Uterus (tissue), 4 donors: ENCODE results near the gene SPON1. TPM values are rescaled to one million over a fixed set of nuclear protein-coding genes. Genes with fewer than 3 reads are reported as not detected.

Experiments
- DNase-seq, 2 donors: peaks; one replicate each; pipeline ENCODE4 v3.0.0-alpha.2; 2019 to 2020
- H3K27ac ChIP-seq, 2 donors: fragments of 200-600 bp; sonication (generic); 1 replicate in 1 of 2; 2 replicates in 1 of 2; pipeline ENCODE4 v1.5.1; 2016 to 2018
- H3K27me3 ChIP-seq, 2 donors: fragments of 200-600 bp; sonication (generic); one replicate each; pipeline ENCODE4 v1.5.1; 2018 to 2019; ENCODE audit warnings: control low read depth in 1 of 2
- H3K36me3 ChIP-seq, 2 donors: fragments of 200-600 bp; sonication (generic); one replicate each; pipeline ENCODE4 v1.5.1; 2019; ENCODE audit warnings: control low read depth in 1 of 2
- H3K4me1 ChIP-seq, 2 donors: fragments of 200-600 bp; sonication (generic); one replicate each; pipeline ENCODE4 v1.5.1; 2018 to 2019; ENCODE audit warnings: control low read depth in 1 of 2
- H3K4me3 ChIP-seq, 2 donors: fragments of 200-600 bp; sonication (generic); 1 replicate in 1 of 2; 2 replicates in 1 of 2; pipeline ENCODE4 v1.5.1; 2018 to 2019; ENCODE audit warnings: mild to moderate bottlenecking in 1 of 2
- H3K9me3 ChIP-seq, 2 donors: fragments of 200-600 bp; sonication (generic); one replicate each; pipeline ENCODE4 v1.5.1; 2019; ENCODE audit warnings: control low read depth in 1 of 2
- POLR2A ChIP-seq, 2 donors: fragments of 450-650 bp; IDR thresholded peaks; one replicate each; pipeline ENCODE4 v1.6.1; 2016; ENCODE audit warnings: antibody characterized with exemption in 2 of 2, mild to moderate bottlenecking in 1 of 2, moderate library complexity in 1 of 2
- intact Hi-C: fragments of 100-400 bp; cut with DNase I; formaldehyde crosslinking; loops from one replicate; pipeline ENCODE4 v1.15.1; 2023; ENCODE audit warnings: low total_unique reads
- small RNA-seq: library from RNA; depleted of rRNA; stranded (forward); fragments of <200 nt; gene quantifications from one replicate; pipeline ENCODE3, GENCODE V24; 2016
- total RNA-seq, 4 donors: library from RNA; depleted of rRNA in 3 of 4; stranded (reverse); fragments of >200 nt in 3 of 4; gene quantifications; one replicate each; pipeline versions ENCODE4 v1.1.0 to v1.2.4, GENCODE V29; 2014 to 2023
- TF ChIP-seq, protein P1 (sequence below), 4 experiments: fragments of 200-600 bp in 2 of 4; fragments of 450-650 bp in 2 of 4; sonication (generic) in 2 of 4; IDR thresholded peaks; one replicate each; pipeline ENCODE4 v1.5.1; 2016 to 2019; ENCODE audit warnings: antibody characterized with exemption in 4 of 4, mild to moderate bottlenecking in 2 of 4, moderate library complexity in 1 of 4
- donor health status: DM: yes; HTN: yes; CAD: no.

Gene SPON1
- total RNA-seq, 4 donors from 2014 or later: 18.8 to 139 (median 28.8) TPM

GRCh38 chr11:14310679-14311078, 348.2 kb downstream of the SPON1 start:
- H3K4me3 ChIP-seq: no peak overlapping the region
- no peaks in the 10 kb centered on the region for H3K36me3 ChIP-seq
- no peak for DNase-seq
- H3K9me3 ChIP-seq: no peaks in the 10 kb centered on the region
- no peaks in the 10 kb centered on the region for H3K27me3 ChIP-seq
- intact Hi-C loops: no loop called here
- TF ChIP-seq, protein P1, sequence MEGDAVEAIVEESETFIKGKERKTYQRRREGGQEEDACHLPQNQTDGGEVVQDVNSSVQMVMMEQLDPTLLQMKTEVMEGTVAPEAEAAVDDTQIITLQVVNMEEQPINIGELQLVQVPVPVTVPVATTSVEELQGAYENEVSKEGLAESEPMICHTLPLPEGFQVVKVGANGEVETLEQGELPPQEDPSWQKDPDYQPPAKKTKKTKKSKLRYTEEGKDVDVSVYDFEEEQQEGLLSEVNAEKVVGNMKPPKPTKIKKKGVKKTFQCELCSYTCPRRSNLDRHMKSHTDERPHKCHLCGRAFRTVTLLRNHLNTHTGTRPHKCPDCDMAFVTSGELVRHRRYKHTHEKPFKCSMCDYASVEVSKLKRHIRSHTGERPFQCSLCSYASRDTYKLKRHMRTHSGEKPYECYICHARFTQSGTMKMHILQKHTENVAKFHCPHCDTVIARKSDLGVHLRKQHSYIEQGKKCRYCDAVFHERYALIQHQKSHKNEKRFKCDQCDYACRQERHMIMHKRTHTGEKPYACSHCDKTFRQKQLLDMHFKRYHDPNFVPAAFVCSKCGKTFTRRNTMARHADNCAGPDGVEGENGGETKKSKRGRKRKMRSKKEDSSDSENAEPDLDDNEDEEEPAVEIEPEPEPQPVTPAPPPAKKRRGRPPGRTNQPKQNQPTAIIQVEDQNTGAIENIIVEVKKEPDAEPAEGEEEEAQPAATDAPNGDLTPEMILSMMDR (IDR thresholded peaks at IDR 0.05): no peak
- TF ChIP-seq POLR2A (IDR thresholded peaks at IDR 0.05): no peak
- H3K4me1 ChIP-seq: peaks cover 0 to 6% of the 10 kb centered on the region in 2 donors
- no peak overlapping the region for H3K27ac ChIP-seq

- Histone ChIP-seq H3K27ac (no peak overlapping the region), H3K36me3 (no peaks in the 10 kb centered on the region), H3K4me3 (no peak overlapping the region), H3K4me1 (peaks cover 0 to 6% of the 10 kb centered on the region in 2 donors), H3K27me3 (no peaks in the 10 kb centered on the region), H3K9me3 (no peaks in the 10 kb centered on the region)
- TF ChIP-seq POLR2A (IDR thresholded peaks at IDR 0.05): no peak
- TF ChIP-seq, protein P1 (IDR thresholded peaks at IDR 0.05): no peak
- intact Hi-C loops: no loop called here
- DNase-seq: no peak
Measured at GRCh38 chr11:14312736-14313438, 350.4 kb downstream of the SPON1 start.

- Histone ChIP-seq H3K36me3 (no peaks in the 10 kb centered on the region), H3K27ac (no peak overlapping the region), H3K4me3 (no peak overlapping the region), H3K9me3 (no peaks in the 10 kb centered on the region), H3K27me3 (no peaks in the 10 kb centered on the region), H3K4me1 (no peaks in the 10 kb centered on the region)
- no peak for DNase-seq
- intact Hi-C loops: no loop called here
- TF ChIP-seq, protein P1 (IDR thresholded peaks at IDR 0.05): no peak
- TF ChIP-seq POLR2A (IDR thresholded peaks at IDR 0.05): no peak
Measured at GRCh38 chr11:14314127-14314526, 351.6 kb downstream of the SPON1 start.

DNA sequence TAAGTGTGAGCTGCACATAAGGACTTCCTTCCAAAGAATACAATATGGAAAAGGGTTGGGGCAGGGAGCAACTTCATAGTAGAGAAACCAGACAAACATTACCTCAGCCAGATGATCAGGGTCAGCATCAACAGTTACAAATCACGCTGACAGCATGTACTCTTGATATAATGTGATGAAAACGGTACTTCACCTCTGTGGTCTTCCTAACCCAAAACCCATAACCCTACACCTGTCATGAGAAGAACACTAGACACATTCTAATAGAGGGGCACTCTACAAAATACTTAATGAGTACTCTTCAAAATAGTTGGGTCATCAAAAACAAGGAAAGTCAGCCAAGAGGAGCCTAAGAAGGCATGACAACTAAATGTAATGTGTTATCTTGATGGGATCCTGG, 352.6 kb downstream of the SPON1 start:
- no peak for TF ChIP-seq POLR2A (IDR thresholded peaks at IDR 0.05)
- intact Hi-C loops: no loop called here
- no peak for DNase-seq
- Histone ChIP-seq H3K4me3 (no peak overlapping the region), H3K27ac (no peak overlapping the region), H3K36me3 (no peaks in the 10 kb centered on the region), H3K9me3 (no peaks in the 10 kb centered on the region), H3K27me3 (no peaks in the 10 kb centered on the region), H3K4me1 (no peaks in the 10 kb centered on the region)

Small RNAs within 50 kb of the gene (small RNA-seq; reads per million reads assigned to genes)
- not detected for gene RNA5SP332
